Left ventricle myocardium inferior (tissue), 1 donor: Measurements from ENCODE around the gene AKAP4. TPM values are rescaled to one million over a fixed set of nuclear protein-coding genes. Genes with fewer than 3 reads are reported as not detected.

Experiments
- DNase-seq: peaks from one replicate; pipeline ENCODE4 v3.0.0-alpha.2; 2020
- H3K27ac ChIP-seq: fragments of 200-600 bp; replicated peaks from 2 replicates; pipeline ENCODE4 v1.8.0; 2021
- H3K27me3 ChIP-seq: fragments of 200-600 bp; 2 replicates; pipeline ENCODE4 v1.8.0; 2021; ENCODE audit warnings: low read depth
- H3K36me3 ChIP-seq: fragments of 200-600 bp; 2 replicates; pipeline ENCODE4 v1.8.0; 2021
- H3K4me1 ChIP-seq: fragments of 200-600 bp; 2 replicates; pipeline ENCODE4 v1.8.0; 2021
- H3K4me3 ChIP-seq: fragments of 200-600 bp; 2 replicates; pipeline ENCODE4 v1.8.0; 2021; ENCODE audit warnings: mild to moderate bottlenecking, moderate library complexity
- H3K9me3 ChIP-seq: fragments of 200-600 bp; replicated peaks from 2 replicates; pipeline ENCODE4 v1.8.0; 2021
- CTCF ChIP-seq: fragments of 200-600 bp; IDR thresholded peaks from 2 replicates; pipeline ENCODE4 v1.8.0; 2021; ENCODE audit warnings: antibody characterized with exemption, mild to moderate bottlenecking, borderline replicate concordance
- intact Hi-C: fragments of 100-400 bp; cut with micrococcal nuclease; formaldehyde crosslinking; loops from one replicate; pipeline ENCODE4 v1.11.0; 2022
- total RNA-seq: library from RNA; stranded (reverse); fragmentation: NEBNext Ultra II Directional; extraction: Animal tissue kit (Norgen Biotek cat#: 25700); gene quantifications from one replicate; pipeline ENCODE4 v1.2.1, GENCODE V29; 2021
- donor health status: DM: no; HTN: yes; CAD: no; lungs with severe emphysema.

AKAP4 gene
- total RNA-seq, 1 donor from 2014 or later = not detected

GRCh38 chrX:50168241-50168687, 32.5 kb downstream of the AKAP4 start:
- Histone ChIP-seq H3K27me3 (no peaks in the 10 kb centered on the region), H3K36me3 (no peaks in the 10 kb centered on the region), H3K9me3 (no peaks in the 10 kb centered on the region), H3K4me3 (no peak overlapping the region), H3K4me1 (no peaks in the 10 kb centered on the region), H3K27ac (no peak overlapping the region)
- TF ChIP-seq CTCF = no peak
- intact Hi-C loops = no loop called here
- DNase-seq = no peak

GRCh38 chrX:50167366-50167765, 33.4 kb downstream of the AKAP4 start:
- Histone ChIP-seq H3K4me1 (no peaks in the 10 kb centered on the region), H3K9me3 (no peaks in the 10 kb centered on the region), H3K36me3 (no peaks in the 10 kb centered on the region), H3K27ac (no peak overlapping the region), H3K4me3 (no peak overlapping the region), H3K27me3 (no peaks in the 10 kb centered on the region)
- no peak for TF ChIP-seq CTCF
- DNase-seq = no peak
- intact Hi-C loops = no loop called here

GRCh38 chrX:50165727-50166126, 35.1 kb downstream of the AKAP4 start:
- Histone ChIP-seq H3K4me1 (no peaks in the 10 kb centered on the region), H3K4me3 (no peak overlapping the region), H3K27ac (no peak overlapping the region), H3K9me3 (no peaks in the 10 kb centered on the region), H3K27me3 (no peaks in the 10 kb centered on the region), H3K36me3 (no peaks in the 10 kb centered on the region)
- intact Hi-C loops = no loop called here
- no peak for TF ChIP-seq CTCF
- no peak for DNase-seq

GRCh38 chrX:50161127-50161526, 39.7 kb downstream of the AKAP4 start:
- no peak for TF ChIP-seq CTCF
- no peaks in the 10 kb centered on the region for H3K4me1 ChIP-seq
- H3K4me3 ChIP-seq = no peak overlapping the region
- no peak for DNase-seq
- H3K9me3 ChIP-seq = no peaks in the 10 kb centered on the region
- no peak overlapping the region for H3K27ac ChIP-seq
- H3K27me3 ChIP-seq = no peaks in the 10 kb centered on the region
- no peaks in the 10 kb centered on the region for H3K36me3 ChIP-seq
- intact Hi-C loops = no loop called here

GRCh38 chrX:50158593-50158992, 42.2 kb downstream of the AKAP4 start:
- DNase-seq = no peak
- no peak for TF ChIP-seq CTCF
- intact Hi-C loops = no loop called here
- no peaks in the 10 kb centered on the region for H3K36me3 ChIP-seq
- H3K27ac ChIP-seq = no peak overlapping the region
- H3K4me1 ChIP-seq = no peaks in the 10 kb centered on the region
- no peak overlapping the region for H3K4me3 ChIP-seq
- H3K9me3 ChIP-seq = no peaks in the 10 kb centered on the region
- H3K27me3 ChIP-seq = no peaks in the 10 kb centered on the region
